Activated CD4-positive, alpha-beta T cell treated with anti-CD3 and anti-CD28 coated beads for 36 hours (primary cell): ENCODE measurements around the gene NAA38. TPM values are rescaled to one million over a fixed set of nuclear protein-coding genes. Genes with fewer than 3 reads are reported as not detected.

ENCODE experiments used
- ATAC-seq: fragments of 200-7000 bp; cut with Tn5 transposase; one replicate; pipeline ENCODE4 v1.10.0; 2021; ENCODE audit warnings: mild to moderate bottlenecking, moderate library complexity
- CTCF ChIA-PET: fragments of 350-600 bp; sonication (Branson Sonifier 250); formaldehyde crosslinking; loops from one replicate; lab custom pipeline; 2021; ENCODE audit warnings: antibody characterized with exemption; lab: Charles Lee
- POLR2A ChIA-PET: fragments of 350-600 bp; sonication (Branson Sonifier 250); formaldehyde crosslinking; loops from one replicate; lab custom pipeline; 2021; ENCODE audit warnings: antibody characterized with exemption, inconsistent platforms; lab: Charles Lee
- DNase-seq: peaks from one replicate; pipeline ENCODE4 v3.0.0-alpha.2; 2020
- H3K27ac Mint-ChIP-seq: one replicate; pipeline ENCODE4 v1.8.0; 2021; ENCODE audit warnings: mixed read lengths
- H3K27me3 Mint-ChIP-seq: one replicate; pipeline ENCODE4 v1.8.0; 2021; ENCODE audit warnings: mixed read lengths
- H3K36me3 Mint-ChIP-seq: one replicate; pipeline ENCODE4 v1.8.0; 2021; ENCODE audit warnings: low read depth, mixed read lengths
- H3K4me1 Mint-ChIP-seq: one replicate; pipeline ENCODE4 v1.8.0; 2021; ENCODE audit warnings: mixed read lengths
- H3K4me3 Mint-ChIP-seq: one replicate; pipeline ENCODE4 v1.8.0; 2021; ENCODE audit warnings: mild to moderate bottlenecking, moderate library complexity, mixed read lengths
- H3K9me3 Mint-ChIP-seq: one replicate; pipeline ENCODE4 v1.8.0; 2021; ENCODE audit warnings: low read depth, mixed read lengths
- intact Hi-C, 2 experiments: fragments of 100-400 bp; cut with DNase I in 1 of 2; cut with micrococcal nuclease in 1 of 2; formaldehyde crosslinking; loops; one replicate each; pipeline versions ENCODE4 v1.14.2 to v1.15.1; 2022 to 2024; cut with DNase I, micrococcal nuclease
- total RNA-seq, 2 experiments: library from RNA; stranded (reverse); gene quantifications; one replicate each; pipeline ENCODE4 v1.2.3, GENCODE V29; 2021

Gene NAA38
- total RNA-seq, 2 experiments from 2014 or later: 64.7 to 79.8 TPM

DNA sequence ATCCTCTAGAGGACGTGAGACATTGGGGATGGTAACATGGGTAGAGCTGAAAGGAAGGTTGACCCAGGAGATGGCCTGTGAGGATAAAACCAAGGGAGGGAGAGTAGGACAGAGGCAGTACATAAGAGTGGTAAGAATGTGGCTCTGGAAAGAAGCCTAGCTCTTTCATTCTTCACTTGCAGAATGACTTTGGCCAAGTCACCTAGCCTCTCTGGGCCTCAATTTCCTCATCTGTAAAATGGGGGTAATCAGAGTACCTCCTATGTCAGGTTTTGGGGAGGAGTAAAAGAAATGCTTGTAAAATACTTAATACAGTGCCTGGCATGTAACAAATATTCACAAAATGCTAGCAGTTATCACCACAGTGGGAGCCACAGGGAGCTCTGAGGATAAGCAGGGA is 16.5 kb downstream of the NAA38 start:
- peaks cover 21% of the 10 kb centered on the region for H3K36me3 Mint-ChIP-seq
- POLR2A ChIA-PET: interaction anchor here (1.1 kb wide), 1 partner anchor 16 kb away, joined by 4 read pairs; the partner anchor contains the start of gene NAA38

GRCh38 chr17:7840441-7840840 is 16.9 kb downstream of the NAA38 start:
- peak overlapping the region; percentile 97 for H3K4me3 Mint-ChIP-seq
- no peaks in the 10 kb centered on the region for H3K27me3 Mint-ChIP-seq
- ATAC-seq (no peak), DNase-seq (no peak)
- peak overlapping the region; percentile 92 for H3K27ac Mint-ChIP-seq
- H3K9me3 Mint-ChIP-seq: no peaks in the 10 kb centered on the region
- H3K4me1 Mint-ChIP-seq: peaks cover 50% of the 10 kb centered on the region
- peaks cover 18% of the 10 kb centered on the region for H3K36me3 Mint-ChIP-seq
- ChIA-PET CTCF (interaction anchor here (1.2 to 1.3 kb wide), 4 partner anchors 17 to 201 kb away, joined by 3 to 7 read pairs (median 3); partner anchors contain the start of genes CYB5D1, NAA38 and RNF227), POLR2A (no interaction called here)
- intact Hi-C loops: loop anchor here (5.0 to 10.0 kb wide), 11 partner anchors 153 to 796 kb away; partner anchors contain the start of genes CTDNEP1 (in 1 of the 2), ELP5 (in 1 of the 2), KCTD11 (in 1 of the 2) and NDEL1 (in 1 of the 2)

More for the DNA sequence above, 16.5 kb downstream of the NAA38 start:
- intact Hi-C loops: loop anchor here (5.0 to 10.0 kb wide), 11 partner anchors 154 to 796 kb away; partner anchors contain the start of genes CTDNEP1 (in 1 of the 2), ELP5 (in 1 of the 2), KCTD11 (in 1 of the 2) and NDEL1 (in 1 of the 2)
- Mint-ChIP-seq H3K27ac (peak overlapping the region; percentile 92), H3K4me1 (peaks cover 53% of the 10 kb centered on the region), H3K9me3 (no peaks in the 10 kb centered on the region), H3K4me3 (peak overlapping the region; percentile 97), H3K27me3 (no peaks in the 10 kb centered on the region)
- CTCF ChIA-PET: interaction anchor here (1.2 to 1.3 kb wide), 4 partner anchors 17 to 200 kb away, joined by 3 to 7 read pairs (median 3); partner anchors contain the start of genes CYB5D1, NAA38 and RNF227
- ATAC-seq (no peak), DNase-seq (no peak)

DNA sequence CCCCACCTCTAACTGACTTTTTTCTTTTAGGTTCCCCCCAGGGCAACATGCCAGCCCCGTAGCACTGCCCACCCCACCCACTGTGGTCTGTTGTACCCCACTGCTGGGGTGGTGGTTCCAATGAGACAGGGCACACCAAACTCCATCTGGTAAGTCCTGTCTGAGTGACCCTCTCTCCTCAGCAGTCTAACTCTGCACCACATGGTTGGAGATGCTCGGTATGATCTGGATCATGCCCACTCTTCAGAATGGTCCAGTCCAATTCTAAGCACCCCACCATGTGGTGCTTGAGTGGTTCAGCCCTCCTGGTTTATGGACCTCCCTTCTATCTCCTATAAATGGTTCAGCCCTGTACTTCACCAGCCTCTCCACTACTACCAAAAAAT is 17.5 kb downstream of the NAA38 start:
- DNase-seq (no peak), ATAC-seq (no peak)
- intact Hi-C loops: loop anchor here (5.0 to 10.0 kb wide), 11 partner anchors 153 to 795 kb away; partner anchors contain the start of genes CTDNEP1 (in 1 of the 2), ELP5 (in 1 of the 2), KCTD11 (in 1 of the 2) and NDEL1 (in 1 of the 2)
- H3K36me3 Mint-ChIP-seq: peaks cover 18% of the 10 kb centered on the region
- H3K27ac Mint-ChIP-seq: peak overlapping the region; percentile 92
- H3K9me3 Mint-ChIP-seq: no peaks in the 10 kb centered on the region
- ChIA-PET POLR2A (interaction anchor here (0.6 kb wide), 1 partner anchor 542 kb away, joined by 8 read pairs; no protein-coding TSS in a partner anchor), CTCF (no interaction called here)
- peaks cover 50% of the 10 kb centered on the region for H3K4me1 Mint-ChIP-seq
- no peaks in the 10 kb centered on the region for H3K27me3 Mint-ChIP-seq
- peak overlapping the region; percentile 97 for H3K4me3 Mint-ChIP-seq

GRCh38 chr17:7839190-7839875 is 18.0 kb downstream of the NAA38 start:
- no peak for ATAC-seq
- Mint-ChIP-seq H3K9me3 (no peaks in the 10 kb centered on the region), H3K4me1 (peaks cover 50% of the 10 kb centered on the region), H3K27me3 (no peaks in the 10 kb centered on the region), H3K36me3 (peaks cover 18% of the 10 kb centered on the region), H3K27ac (peak overlapping the region; percentile 92), H3K4me3 (peak overlapping the region; percentile 71)
- CTCF ChIA-PET: no interaction called here
- intact Hi-C loops: no loop called here
- POLR2A ChIA-PET: interaction anchor here (0.6 kb wide), 1 partner anchor 542 kb away, joined by 8 read pairs; no protein-coding TSS in a partner anchor
- DNase-seq: no peak

GRCh38 chr17:7838090-7839075 is 19.0 kb downstream of the NAA38 start:
- H3K4me1 Mint-ChIP-seq: peaks cover 53% of the 10 kb centered on the region

GRCh38 chr17:7837408-7838088 is 19.8 kb downstream of the NAA38 start:
- peak overlapping the region; percentile 81 for H3K27ac Mint-ChIP-seq
- no peaks in the 10 kb centered on the region for H3K27me3 Mint-ChIP-seq
- POLR2A ChIA-PET: no interaction called here
- peaks cover 56% of the 10 kb centered on the region for H3K4me1 Mint-ChIP-seq
- intact Hi-C loops: loop anchor here in 1 of 2 experiments (2.0 kb wide), 1 partner anchor 359 kb away; the partner anchor contains the start of gene ZBTB4
- ATAC-seq: no peak
- DNase-seq: no peak
- peak overlapping the region; percentile 93 for H3K4me3 Mint-ChIP-seq
- CTCF ChIA-PET: interaction anchor here (0.6 to 1.3 kb wide), 6 partner anchors 12 to 160 kb away, joined by 3 to 5 read pairs (median 3); partner anchors contain the start of gene NAA38
- H3K9me3 Mint-ChIP-seq: no peaks in the 10 kb centered on the region
- peaks cover 16% of the 10 kb centered on the region for H3K36me3 Mint-ChIP-seq

More at GRCh38 chr17:7838090-7839075, 19.0 kb downstream of the NAA38 start:
- intact Hi-C loops: no loop called here
- Mint-ChIP-seq H3K27me3 (no peaks in the 10 kb centered on the region), H3K36me3 (peaks cover 16% of the 10 kb centered on the region), H3K9me3 (no peaks in the 10 kb centered on the region), H3K4me3 (peak overlapping the region; percentile 93), H3K27ac (peak overlapping the region; percentile 92)
- ChIA-PET CTCF (interaction anchor here (0.6 to 1.3 kb wide), 5 partner anchors 13 to 159 kb away, joined by 3 to 5 read pairs (median 3); partner anchors contain the start of gene NAA38), POLR2A (interaction anchor here (0.7 kb wide), 1 partner anchor 152 kb away, joined by 4 read pairs; no protein-coding TSS in a partner anchor)
- ATAC-seq: no peak
- DNase-seq: no peak

- intact Hi-C loops: loop anchor here in 1 of 2 experiments (2.0 kb wide), 1 partner anchor 358 kb away; the partner anchor contains the start of gene ZBTB4
- peaks cover 16% of the 10 kb centered on the region for H3K36me3 Mint-ChIP-seq
- CTCF ChIA-PET: interaction anchor here (0.7 to 3.3 kb wide), 5 partner anchors 14 to 224 kb away, joined by 3 to 20 read pairs (median 3); partner anchors contain the start of gene NAA38
Observed at GRCh38 chr17:7836596-7837407, 20.6 kb downstream of the NAA38 start.

DNA sequence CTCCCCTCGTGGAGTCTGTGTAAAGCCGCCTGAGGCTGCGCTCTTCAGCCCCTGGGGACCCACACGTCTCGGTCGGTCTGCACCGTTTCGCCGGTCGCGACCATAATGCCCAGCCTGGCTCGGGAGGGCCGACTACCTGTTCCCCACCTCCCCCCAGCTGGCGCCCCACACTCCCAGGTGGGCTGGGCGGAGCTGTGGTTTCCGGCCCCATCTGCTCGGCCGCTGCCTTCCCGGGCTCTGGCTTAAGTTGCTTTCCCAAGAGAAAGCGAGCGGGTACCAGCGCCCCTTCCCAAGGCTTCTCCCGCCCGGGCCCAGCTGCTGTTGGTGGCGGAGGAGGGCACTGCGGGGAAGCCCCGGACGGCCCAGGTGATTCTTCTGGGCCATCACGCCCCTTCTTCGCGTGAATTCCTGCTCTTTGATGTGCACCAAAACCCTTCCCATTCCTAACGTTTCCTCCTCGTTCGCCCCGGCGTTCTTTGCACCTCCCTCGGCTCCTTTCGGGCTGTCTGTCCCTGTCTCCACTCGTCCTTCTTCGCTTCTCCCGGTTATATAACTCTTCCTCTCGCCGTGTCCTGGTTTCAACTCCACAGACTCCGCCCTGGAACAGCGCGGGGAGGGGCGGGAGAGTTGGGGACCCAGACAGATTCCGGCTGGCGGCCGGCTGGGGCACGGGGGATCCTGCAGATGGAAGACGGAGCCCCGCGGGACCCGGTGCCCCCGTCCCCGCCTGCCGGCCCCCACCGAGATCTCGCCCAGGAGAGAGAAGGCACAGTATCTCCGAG is 21.4 kb downstream of the NAA38 start:
- Mint-ChIP-seq H3K27ac (peak overlapping the region; percentile 85), H3K4me3 (peak overlapping the region; percentile 93), H3K27me3 (no peaks in the 10 kb centered on the region), H3K4me1 (peaks cover 51% of the 10 kb centered on the region), H3K9me3 (no peaks in the 10 kb centered on the region), H3K36me3 (peaks cover 12% of the 10 kb centered on the region)
- POLR2A ChIA-PET: interaction anchor here (0.5 to 1.0 kb wide), 3 partner anchors 9 to 212 kb away, joined by 3 to 5 read pairs (median 4); partner anchors contain the start of gene TP53
- ATAC-seq (no peak), DNase-seq (peak; percentile 64)
- intact Hi-C loops: loop anchor here (1.0 to 2.0 kb wide), 14 partner anchors 8 to 453 kb away; partner anchors contain the start of genes NAA38 (in 2 of the 2), ALOXE3 (in 1 of the 2), POLR2A (in 1 of the 2) and RANGRF (in 1 of the 2)
- CTCF ChIA-PET: interaction anchor here (0.6 to 3.3 kb wide), 14 partner anchors 9 to 447 kb away, joined by 3 to 20 read pairs (median 3); partner anchors contain the start of genes NAA38 and TP53

More at GRCh38 chr17:7836596-7837407, 20.6 kb downstream of the NAA38 start:
- H3K27ac Mint-ChIP-seq: peak overlapping the region; percentile 81
- H3K4me3 Mint-ChIP-seq: peak overlapping the region; percentile 93
- H3K4me1 Mint-ChIP-seq: peaks cover 56% of the 10 kb centered on the region
- POLR2A ChIA-PET: no interaction called here
- H3K27me3 Mint-ChIP-seq: no peaks in the 10 kb centered on the region
- DNase-seq: peak; percentile 83
- ATAC-seq: no peak
- H3K9me3 Mint-ChIP-seq: no peaks in the 10 kb centered on the region
